ENCODE measurements around the gene KBTBD4.
A peak's percentile ranks its signal among the peaks of the same experiment; 100 is the strongest.

DNA sequence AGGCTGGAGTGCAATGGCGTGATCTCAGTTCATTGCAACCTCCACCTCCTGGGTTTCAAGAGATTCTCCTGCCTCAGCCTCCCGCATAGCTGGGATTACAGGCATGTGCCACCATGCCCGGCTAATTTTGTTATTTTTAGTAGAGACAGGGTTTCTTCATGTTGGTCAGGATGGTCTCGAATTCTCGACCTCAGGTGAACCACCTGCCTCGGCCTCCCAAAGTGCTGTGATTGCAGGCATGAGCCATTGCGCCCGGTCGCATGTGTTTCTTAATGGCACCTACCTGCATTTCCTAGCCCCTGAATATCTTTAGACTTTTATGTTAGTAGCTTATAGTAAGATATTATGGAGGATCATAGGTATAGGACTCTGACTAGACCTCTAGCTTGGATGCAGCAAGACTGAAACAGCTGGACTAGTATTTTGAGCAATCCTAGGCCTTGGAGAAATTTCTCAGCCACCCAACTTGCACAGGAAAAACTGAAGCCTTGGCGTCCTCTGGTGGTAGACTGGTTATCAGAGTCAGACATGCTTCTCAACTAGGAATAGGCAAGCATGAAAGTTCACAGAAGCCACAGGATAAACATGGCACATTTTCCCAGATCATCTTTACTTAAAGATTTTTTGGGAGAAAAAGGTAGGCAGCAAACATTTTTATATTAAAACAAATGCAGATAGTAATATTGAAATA lies 38.1 kb upstream of the KBTBD4 start:
- TF ChIP-seq CTCF (conservative IDR thresholded peaks at IDR 0.05; ENCODE audit: low read depth, low read length) = peak; percentile 93
- no peak for TF ChIP-seq EZH2 (IDR thresholded peaks at IDR 0.05; ENCODE audit: borderline replicate concordance, low read depth, low read length, poor library complexity, severe bottlenecking)

All from A673 (cell line).